Measurements from ENCODE around the gene LRRC71.

GRCh38 chr1:156874572-156875340 is 45.7 kb upstream of the LRRC71 start:
- TF ChIP-seq EZH2phosphoT487 (IDR thresholded peaks at IDR 0.05; ENCODE audit: low read depth) (no peak), CTCF (IDR thresholded peaks at IDR 0.05; ENCODE audit: low read depth, low read length) (no peak)
